Measurements from ENCODE around the gene PTGR2. TPM values are rescaled to one million over a fixed set of nuclear protein-coding genes. Genes with fewer than 3 reads are reported as not detected.

Gene PTGR2
- total and polyA plus RNA-seq, 4 donors = 4.2 to 9.5 (median 7.9) TPM

- no peaks in the 10 kb centered on the region for H3K4me1 ChIP-seq (ENCODE audit: control insufficient read depth in 4 of 4, insufficient read depth in 4 of 4, low read length in 3 of 4)
- no peak overlapping the region for H3K9ac ChIP-seq (ENCODE audit: low read depth in 1 of 2, low read length in 2 of 2)
- peaks cover 7 to 62% (median 51%) of the 10 kb centered on the region in 4 donors for H3K36me3 ChIP-seq (ENCODE audit: control insufficient read depth in 4 of 4, insufficient read depth in 3 of 4, low read depth in 1 of 4, low read length in 3 of 4)
- no peaks in the 10 kb centered on the region for H3K27me3 ChIP-seq (ENCODE audit: control insufficient read depth in 4 of 4, insufficient read depth in 4 of 4, low read length in 3 of 4)
- 81% methylated on average over 1 of the region's 1 CpG for WGBS
- H3K27ac ChIP-seq (ENCODE audit: low read depth in 1 of 2, low read length in 2 of 2) = peak overlapping the region in 1 of 2 donors; percentile 38
- no peak overlapping the region for H3K4me3 ChIP-seq (ENCODE audit: low read depth in 1 of 3, low read length in 3 of 3)
- TF ChIP-seq RXRA (IDR thresholded peaks at IDR 0.05) = no peak
- no peak for TF ChIP-seq HNF4A (conservative IDR thresholded peaks at IDR 0.05)
- no peak for TF ChIP-seq HNF4G (IDR thresholded peaks at IDR 0.05)
- TF ChIP-seq, protein P1, sequence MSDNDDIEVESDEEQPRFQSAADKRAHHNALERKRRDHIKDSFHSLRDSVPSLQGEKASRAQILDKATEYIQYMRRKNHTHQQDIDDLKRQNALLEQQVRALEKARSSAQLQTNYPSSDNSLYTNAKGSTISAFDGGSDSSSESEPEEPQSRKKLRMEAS (IDR thresholded peaks at IDR 0.05) = no peak
- TF ChIP-seq, protein P2, sequence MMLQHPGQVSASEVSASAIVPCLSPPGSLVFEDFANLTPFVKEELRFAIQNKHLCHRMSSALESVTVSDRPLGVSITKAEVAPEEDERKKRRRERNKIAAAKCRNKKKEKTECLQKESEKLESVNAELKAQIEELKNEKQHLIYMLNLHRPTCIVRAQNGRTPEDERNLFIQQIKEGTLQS (IDR thresholded peaks at IDR 0.05) = no peak
- TF ChIP-seq RAD21 (IDR thresholded peaks at IDR 0.05) = no peak
- TF ChIP-seq FOXA1 (IDR thresholded peaks at IDR 0.05) = no peak
- no peak for TF ChIP-seq FOXA2 (IDR thresholded peaks at IDR 0.05)
- no peak for TF ChIP-seq SP1 (IDR thresholded peaks at IDR 0.05)
- TF ChIP-seq, protein P3, sequence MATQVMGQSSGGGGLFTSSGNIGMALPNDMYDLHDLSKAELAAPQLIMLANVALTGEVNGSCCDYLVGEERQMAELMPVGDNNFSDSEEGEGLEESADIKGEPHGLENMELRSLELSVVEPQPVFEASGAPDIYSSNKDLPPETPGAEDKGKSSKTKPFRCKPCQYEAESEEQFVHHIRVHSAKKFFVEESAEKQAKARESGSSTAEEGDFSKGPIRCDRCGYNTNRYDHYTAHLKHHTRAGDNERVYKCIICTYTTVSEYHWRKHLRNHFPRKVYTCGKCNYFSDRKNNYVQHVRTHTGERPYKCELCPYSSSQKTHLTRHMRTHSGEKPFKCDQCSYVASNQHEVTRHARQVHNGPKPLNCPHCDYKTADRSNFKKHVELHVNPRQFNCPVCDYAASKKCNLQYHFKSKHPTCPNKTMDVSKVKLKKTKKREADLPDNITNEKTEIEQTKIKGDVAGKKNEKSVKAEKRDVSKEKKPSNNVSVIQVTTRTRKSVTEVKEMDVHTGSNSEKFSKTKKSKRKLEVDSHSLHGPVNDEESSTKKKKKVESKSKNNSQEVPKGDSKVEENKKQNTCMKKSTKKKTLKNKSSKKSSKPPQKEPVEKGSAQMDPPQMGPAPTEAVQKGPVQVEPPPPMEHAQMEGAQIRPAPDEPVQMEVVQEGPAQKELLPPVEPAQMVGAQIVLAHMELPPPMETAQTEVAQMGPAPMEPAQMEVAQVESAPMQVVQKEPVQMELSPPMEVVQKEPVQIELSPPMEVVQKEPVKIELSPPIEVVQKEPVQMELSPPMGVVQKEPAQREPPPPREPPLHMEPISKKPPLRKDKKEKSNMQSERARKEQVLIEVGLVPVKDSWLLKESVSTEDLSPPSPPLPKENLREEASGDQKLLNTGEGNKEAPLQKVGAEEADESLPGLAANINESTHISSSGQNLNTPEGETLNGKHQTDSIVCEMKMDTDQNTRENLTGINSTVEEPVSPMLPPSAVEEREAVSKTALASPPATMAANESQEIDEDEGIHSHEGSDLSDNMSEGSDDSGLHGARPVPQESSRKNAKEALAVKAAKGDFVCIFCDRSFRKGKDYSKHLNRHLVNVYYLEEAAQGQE (IDR thresholded peaks at IDR 0.05) = no peak
- no peaks in the 10 kb centered on the region for H3K9me3 ChIP-seq (ENCODE audit: control insufficient read depth in 4 of 4, low read length in 3 of 4)
- DNase-seq (ENCODE audit: low spot score) = no peak
Measured at GRCh38 chr14:73896521-73896920, 44.9 kb downstream of the PTGR2 start.

DNA sequence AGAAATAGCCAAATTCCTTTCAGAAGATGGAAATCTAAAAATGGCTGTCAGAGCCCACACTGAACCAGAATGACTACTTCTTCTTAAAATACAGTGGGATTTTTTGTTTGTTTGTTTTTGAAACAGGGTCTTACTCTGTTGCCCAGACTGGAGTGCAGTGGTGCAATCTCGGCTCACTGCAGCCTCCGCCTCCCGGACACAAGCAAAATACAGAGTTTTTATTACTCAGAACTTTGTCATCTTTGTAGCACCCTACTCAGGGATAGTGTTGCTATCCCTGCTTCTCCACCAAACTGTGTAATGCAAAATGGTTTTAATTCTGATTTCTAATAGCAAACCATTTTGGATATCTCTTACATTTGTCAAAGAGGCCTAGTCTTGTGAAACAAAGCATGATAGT is 51.4 kb downstream of the PTGR2 start:
- Histone ChIP-seq H3K36me3 (ENCODE audit: control insufficient read depth in 4 of 4, insufficient read depth in 3 of 4, low read depth in 1 of 4, low read length in 3 of 4) (peaks cover 10 to 61% (median 50%) of the 10 kb centered on the region in 4 donors), H3K27me3 (ENCODE audit: control insufficient read depth in 4 of 4, insufficient read depth in 4 of 4, low read length in 3 of 4) (no peaks in the 10 kb centered on the region), H3K4me1 (ENCODE audit: control insufficient read depth in 4 of 4, insufficient read depth in 4 of 4, low read length in 3 of 4) (no peaks in the 10 kb centered on the region), H3K9me3 (ENCODE audit: control insufficient read depth in 4 of 4, low read length in 3 of 4) (no peaks in the 10 kb centered on the region), H3K27ac (ENCODE audit: low read depth in 1 of 2, low read length in 2 of 2) (no peak overlapping the region), H3K9ac (ENCODE audit: low read depth in 1 of 2, low read length in 2 of 2) (no peak overlapping the region), H3K4me3 (ENCODE audit: low read depth in 1 of 3, low read length in 3 of 3) (no peak overlapping the region)
- 82% methylated on average over 3 of the region's 3 CpGs for WGBS
- TF ChIP-seq EGR1 (IDR thresholded peaks at IDR 0.05; ENCODE audit: low read depth in 2 of 2) (no peak), RXRA (IDR thresholded peaks at IDR 0.05) (no peak), YY1 (IDR thresholded peaks at IDR 0.05) (no peak), GABPA (IDR thresholded peaks at IDR 0.05 in 1 of 2, conservative IDR thresholded peaks at IDR 0.05 in 1 of 2) (no peak), NR2F2 (IDR thresholded peaks at IDR 0.05) (no peak), FOXA1 (IDR thresholded peaks at IDR 0.05) (no peak), SP1 (IDR thresholded peaks at IDR 0.05) (no peak)
- TF ChIP-seq, protein P1 (IDR thresholded peaks at IDR 0.05) = no peak
- TF ChIP-seq, protein P3 (IDR thresholded peaks at IDR 0.05) = no peak
- no peak for DNase-seq (ENCODE audit: low spot score)
